ENCODE results near the gene CFAP61.

CFAP61 gene

DNA sequence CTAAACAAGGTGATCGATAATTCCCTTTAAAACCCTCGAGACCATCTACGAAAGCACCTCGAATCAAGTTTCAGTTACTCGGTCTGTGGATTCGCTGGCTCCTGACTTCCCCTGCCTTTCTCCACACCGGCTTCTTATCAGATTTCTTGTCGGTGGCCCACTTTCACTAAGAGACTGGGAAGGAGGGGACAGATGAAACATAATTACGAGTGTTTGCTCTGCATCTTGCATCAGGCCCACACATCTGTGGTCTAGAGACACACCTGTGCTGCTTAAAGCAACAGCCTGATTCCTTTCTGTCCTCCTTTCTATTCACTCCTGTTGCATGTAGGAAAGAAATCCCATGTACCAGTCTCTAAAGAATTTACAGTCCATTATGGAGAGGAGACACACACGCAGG lies 353.3 kb downstream of the CFAP61 start:
- Histone ChIP-seq H4K20me1 (ENCODE audit: low read depth, low read length) (no peaks in the 10 kb centered on the region), H3K79me2 (ENCODE audit: insufficient read depth, low read length) (no peaks in the 10 kb centered on the region), H3K36me3 (ENCODE audit: low read length) (no peaks in the 10 kb centered on the region), H3K9me2 (replicated peaks; ENCODE audit: insufficient read depth, low read length) (no peaks in the 10 kb centered on the region), H3F3A (ENCODE audit: insufficient read depth) (no peaks in the 10 kb centered on the region), H3K9ac (ENCODE audit: low read length) (no peak overlapping the region), H3K27ac (ENCODE audit: low read depth, low read length) (no peak overlapping the region), H3K4me2 (ENCODE audit: low read depth, low read length, poor library complexity, severe bottlenecking) (no peak overlapping the region), H3K27me3 (ENCODE audit: low read length) (no peaks in the 10 kb centered on the region), H3K9me3 (ENCODE audit: insufficient read depth, low read length) (no peaks in the 10 kb centered on the region), H3K4me3 (ENCODE audit: insufficient read depth, low read length, poor library complexity, severe bottlenecking) (no peak overlapping the region), H2AFZ (ENCODE audit: low read depth, low read length, severe bottlenecking) (no peak overlapping the region)
- no peak for TF ChIP-seq EZH2phosphoT487 (conservative IDR thresholded peaks at IDR 0.05; ENCODE audit: low read length)
- TF ChIP-seq, protein P1, sequence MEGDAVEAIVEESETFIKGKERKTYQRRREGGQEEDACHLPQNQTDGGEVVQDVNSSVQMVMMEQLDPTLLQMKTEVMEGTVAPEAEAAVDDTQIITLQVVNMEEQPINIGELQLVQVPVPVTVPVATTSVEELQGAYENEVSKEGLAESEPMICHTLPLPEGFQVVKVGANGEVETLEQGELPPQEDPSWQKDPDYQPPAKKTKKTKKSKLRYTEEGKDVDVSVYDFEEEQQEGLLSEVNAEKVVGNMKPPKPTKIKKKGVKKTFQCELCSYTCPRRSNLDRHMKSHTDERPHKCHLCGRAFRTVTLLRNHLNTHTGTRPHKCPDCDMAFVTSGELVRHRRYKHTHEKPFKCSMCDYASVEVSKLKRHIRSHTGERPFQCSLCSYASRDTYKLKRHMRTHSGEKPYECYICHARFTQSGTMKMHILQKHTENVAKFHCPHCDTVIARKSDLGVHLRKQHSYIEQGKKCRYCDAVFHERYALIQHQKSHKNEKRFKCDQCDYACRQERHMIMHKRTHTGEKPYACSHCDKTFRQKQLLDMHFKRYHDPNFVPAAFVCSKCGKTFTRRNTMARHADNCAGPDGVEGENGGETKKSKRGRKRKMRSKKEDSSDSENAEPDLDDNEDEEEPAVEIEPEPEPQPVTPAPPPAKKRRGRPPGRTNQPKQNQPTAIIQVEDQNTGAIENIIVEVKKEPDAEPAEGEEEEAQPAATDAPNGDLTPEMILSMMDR (IDR thresholded peaks at IDR 0.05; ENCODE audit: insufficient read depth, low read length, poor library complexity, severe bottlenecking) = no peak

DNA sequence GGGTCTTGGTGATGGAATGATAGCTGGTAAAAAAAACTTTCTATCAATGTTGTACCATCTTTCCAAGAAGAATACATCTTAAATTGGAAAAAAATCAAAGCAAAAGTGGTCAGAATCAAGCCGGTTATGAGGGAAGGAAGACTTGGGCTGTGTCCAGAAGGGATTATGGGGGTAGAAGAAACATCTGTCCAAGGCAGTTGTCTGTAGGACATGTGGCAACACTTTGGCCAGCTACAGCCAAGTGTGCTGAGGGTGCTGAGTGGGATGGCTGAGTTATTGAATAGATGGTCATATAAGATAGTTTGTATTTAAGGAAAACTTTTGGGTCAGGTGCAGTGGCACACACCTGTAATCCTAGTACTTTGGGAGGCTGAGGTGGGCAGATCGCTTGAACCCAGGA lies 354.0 kb downstream of the CFAP61 start:
- Histone ChIP-seq H3K27me3 (ENCODE audit: low read length) (no peaks in the 10 kb centered on the region), H3K79me2 (ENCODE audit: insufficient read depth, low read length) (no peaks in the 10 kb centered on the region), H3K9ac (ENCODE audit: low read length) (no peak overlapping the region), H4K20me1 (ENCODE audit: low read depth, low read length) (no peaks in the 10 kb centered on the region), H3K9me2 (replicated peaks; ENCODE audit: insufficient read depth, low read length) (no peaks in the 10 kb centered on the region), H3K4me3 (ENCODE audit: insufficient read depth, low read length, poor library complexity, severe bottlenecking) (no peak overlapping the region), H2AFZ (ENCODE audit: low read depth, low read length, severe bottlenecking) (no peak overlapping the region), H3K36me3 (ENCODE audit: low read length) (no peaks in the 10 kb centered on the region), H3K9me3 (ENCODE audit: insufficient read depth, low read length) (no peaks in the 10 kb centered on the region), H3F3A (ENCODE audit: insufficient read depth) (no peaks in the 10 kb centered on the region), H3K27ac (ENCODE audit: low read depth, low read length) (no peak overlapping the region), H3K4me2 (ENCODE audit: low read depth, low read length, poor library complexity, severe bottlenecking) (no peak overlapping the region)
- TF ChIP-seq, protein P1 (IDR thresholded peaks at IDR 0.05; ENCODE audit: insufficient read depth, low read length, poor library complexity, severe bottlenecking) = no peak
- no peak for TF ChIP-seq EZH2phosphoT487 (conservative IDR thresholded peaks at IDR 0.05; ENCODE audit: low read length)

DNA sequence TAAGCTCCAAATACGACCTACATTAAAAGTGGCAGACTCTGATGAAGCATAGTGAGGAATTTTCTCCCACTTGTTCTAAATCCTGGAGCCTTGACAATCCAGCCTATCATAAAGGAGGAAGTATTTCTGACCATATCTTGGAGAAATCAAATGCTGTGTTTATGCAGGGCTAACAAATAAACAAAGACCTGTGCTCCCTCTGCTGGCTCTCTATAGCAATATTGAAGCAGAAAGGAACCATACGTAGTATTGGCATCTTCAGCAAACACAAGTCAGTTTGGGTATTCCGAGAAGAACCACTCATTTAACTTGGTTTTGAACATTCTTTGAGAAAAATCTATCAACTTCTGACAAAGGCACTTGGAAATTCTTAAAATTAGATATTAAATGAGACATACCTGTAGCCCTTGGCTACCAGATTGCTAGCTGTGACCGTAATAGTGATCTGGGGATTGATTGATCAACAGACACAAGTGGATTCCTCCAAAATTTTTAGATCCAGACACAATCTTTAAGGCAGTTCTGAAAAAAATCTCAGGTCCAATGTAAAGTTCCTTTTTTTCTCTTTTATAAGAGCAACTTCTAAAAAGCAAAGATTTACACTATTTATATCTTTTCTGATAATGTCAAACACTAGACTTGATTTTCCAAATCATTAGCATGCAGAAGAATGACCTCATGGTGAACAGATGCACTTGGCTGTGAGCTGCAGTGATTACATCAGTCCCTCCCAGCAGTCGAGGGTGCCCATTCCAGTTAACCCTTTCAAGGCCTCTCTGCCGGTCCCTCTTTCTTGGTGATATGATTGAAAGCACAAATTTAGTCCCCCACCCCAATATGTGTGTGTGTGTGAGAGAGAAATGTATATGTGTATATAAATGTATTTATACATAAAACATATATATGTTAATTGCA lies 355.8 kb downstream of the CFAP61 start:
- H3K79me2 ChIP-seq (ENCODE audit: insufficient read depth, low read length) = no peaks in the 10 kb centered on the region

More for the DNA sequence above, 355.8 kb downstream of the CFAP61 start:
- no peak overlapping the region for H3K4me2 ChIP-seq (ENCODE audit: low read depth, low read length, poor library complexity, severe bottlenecking)
- no peaks in the 10 kb centered on the region for H4K20me1 ChIP-seq (ENCODE audit: low read depth, low read length)
- no peak overlapping the region for H3K27ac ChIP-seq (ENCODE audit: low read depth, low read length)
- H3K36me3 ChIP-seq (ENCODE audit: low read length) = no peaks in the 10 kb centered on the region
- no peaks in the 10 kb centered on the region for H3K9me3 ChIP-seq (ENCODE audit: insufficient read depth, low read length)
- H2AFZ ChIP-seq (ENCODE audit: low read depth, low read length, severe bottlenecking) = no peak overlapping the region
- no peaks in the 10 kb centered on the region for H3K27me3 ChIP-seq (ENCODE audit: low read length)
- no peaks in the 10 kb centered on the region for H3F3A ChIP-seq (ENCODE audit: insufficient read depth)
- TF ChIP-seq, protein P1 (IDR thresholded peaks at IDR 0.05; ENCODE audit: insufficient read depth, low read length, poor library complexity, severe bottlenecking) = no peak
- no peak overlapping the region for H3K9ac ChIP-seq (ENCODE audit: low read length)
- no peaks in the 10 kb centered on the region for H3K9me2 ChIP-seq (replicated peaks; ENCODE audit: insufficient read depth, low read length)
- no peak overlapping the region for H3K4me3 ChIP-seq (ENCODE audit: insufficient read depth, low read length, poor library complexity, severe bottlenecking)
